GM19240 (cell line): ENCODE results near the gene EEF2KMT.
"Not testable (repeated sequence)": the region's sequence is repeated elsewhere in the genome, so short reads cannot be mapped to it uniquely, and the experiment has no call there.

ENCODE experiments used
- DNase-seq: peaks from one replicate; pipeline ENCODE4 v3.0.0; 2011; ENCODE audit warnings: low spot score; ENCODE audit not compliant: insufficient read length

The EEF2KMT gene

GRCh38 chr16:5071341-5071680 is 26.3 kb downstream of the EEF2KMT start:
- DNase-seq = no peak

GRCh38 chr16:5070431-5071186 is 27.0 kb downstream of the EEF2KMT start:
- DNase-seq = no peak

- no peak for DNase-seq
These were observed 27.7 kb downstream of the EEF2KMT start for GRCh38 chr16:5069854-5070253.

GRCh38 chr16:5069048-5069447 is 28.5 kb downstream of the EEF2KMT start:
- no peak for DNase-seq

- DNase-seq = no peak
These were observed 31.1 kb downstream of the EEF2KMT start for GRCh38 chr16:5066511-5066910.

GRCh38 chr16:5065813-5066212 is 31.8 kb downstream of the EEF2KMT start, which contains the start of gene C16orf89:
Gene C16orf89 (minus strand): TSS chr16:5065956. CDS start chr16:5065908, 48 bp downstream.
- DNase-seq = no peak

GRCh38 chr16:5065326-5065725 is 32.3 kb downstream of the EEF2KMT start:
- DNase-seq = no peak

GRCh38 chr16:5064915-5065314 is 32.7 kb downstream of the EEF2KMT start:
- DNase-seq = no peak

GRCh38 chr16:5062790-5063765 is 34.5 kb downstream of the EEF2KMT start:
- DNase-seq = no peak

GRCh38 chr16:5062051-5062450 is 35.5 kb downstream of the EEF2KMT start:
- no peak for DNase-seq

- DNase-seq = no peak
These were observed 37.4 kb downstream of the EEF2KMT start for GRCh38 chr16:5060073-5060641.

- no peak for DNase-seq
These were observed 38.1 kb downstream of the EEF2KMT start for GRCh38 chr16:5059386-5060072.

GRCh38 chr16:5058476-5058875 is 39.1 kb downstream of the EEF2KMT start:
- no peak for DNase-seq

GRCh38 chr16:5056352-5056751 is 41.2 kb downstream of the EEF2KMT start:
- peak; percentile 43 for DNase-seq

- DNase-seq = no peak
These were observed 42.4 kb downstream of the EEF2KMT start for GRCh38 chr16:5054876-5055865.

- no peak for DNase-seq
These were observed 50.7 kb downstream of the EEF2KMT start for GRCh38 chr16:5046914-5047313.

- DNase-seq = no peak
These were observed 52.0 kb downstream of the EEF2KMT start for GRCh38 chr16:5045499-5046115.

GRCh38 chr16:5044581-5044980 is 53.0 kb downstream of the EEF2KMT start:
- not testable (repeated sequence) for DNase-seq

- DNase-seq = no peak
These were observed 53.5 kb downstream of the EEF2KMT start for GRCh38 chr16:5044011-5044540.
